Endothelial cell of umbilical vein (primary cell): Measurements from ENCODE around the gene OR10H1.

ENCODE experiments used
- CTCF ChIP-seq, 2 donors: IDR thresholded peaks; 1 replicate in 1 of 2; 2 replicates in 1 of 2; pipeline ENCODE4 v1.5.1; 2011; ENCODE audit warnings: low read length in 2 of 2, mild to moderate bottlenecking in 2 of 2, moderate library complexity in 2 of 2, control low read depth in 1 of 2, inconsistent platforms in 1 of 2, low read depth in 1 of 2; ENCODE audit not compliant: insufficient read depth in 1 of 2; ENCODE audit errors: extremely low read depth in 1 of 2
- JUN ChIP-seq: IDR thresholded peaks from 2 replicates; pipeline ENCODE4 v1.6.1; 2011; ENCODE audit warnings: borderline replicate concordance, low read depth; ENCODE audit not compliant: insufficient read length, insufficient read depth
- MAX ChIP-seq: IDR thresholded peaks from 2 replicates; pipeline ENCODE4 v1.6.1; 2011; ENCODE audit not compliant: insufficient read depth, insufficient read length
- POLR2A ChIP-seq: IDR thresholded peaks from 2 replicates; pipeline ENCODE4 v1.6.1; 2012; ENCODE audit warnings: low read depth, mild to moderate bottlenecking, control low read depth, low read length

GRCh38 chr19:15864824-15865223, 49.4 kb upstream of the OR10H1 start:
- TF ChIP-seq JUN (no peak), CTCF (IDR thresholded peaks at IDR 0.05; ENCODE audit: extremely low read depth in 1 of 2, insufficient read depth in 1 of 2, low read depth in 1 of 2, low read length in 2 of 2) (no peak), MAX (no peak), POLR2A (no peak)
